Gastrocnemius medialis (tissue), 4 donors: ENCODE data around the gene FAM8A1. TPM values are rescaled to one million over a fixed set of nuclear protein-coding genes. Genes with fewer than 3 reads are reported as not detected.
A peak's percentile ranks its signal among the peaks of the same experiment; 100 is the strongest.

Experiments used
- ATAC-seq, 2 donors: fragments of 150-250 bp; one replicate each; pipeline ENCODE4 v1.9.1; 2016
- DNase-seq, 2 donors: peaks; one replicate each; pipeline ENCODE4 v3.0.0-alpha.2; 2019
- H3K27ac ChIP-seq, 4 donors: fragments of 200-600 bp; sonication (generic); 1 replicate in 1 of 4; 2 replicates in 3 of 4; pipeline ENCODE4 v1.5.1; 2016 to 2018; ENCODE audit warnings: mild to moderate bottlenecking in 2 of 4, moderate library complexity in 1 of 4
- H3K27me3 ChIP-seq, 3 donors: fragments of 200-600 bp; sonication (generic) in 2 of 3; 1 replicate in 1 of 3; 2 replicates in 2 of 3; pipeline versions ENCODE4 v1.5.1 to v1.6.0; 2016 to 2019; ENCODE audit warnings: mild to moderate bottlenecking in 1 of 3, moderate library complexity in 1 of 3
- H3K36me3 ChIP-seq, 2 donors: fragments of 200-600 bp; sonication (generic) in 1 of 2; one replicate each; pipeline ENCODE4 v1.5.1; 2017 to 2018
- H3K4me1 ChIP-seq, 2 donors: fragments of 200-600 bp; sonication (generic) in 1 of 2; one replicate each; pipeline ENCODE4 v1.5.1; 2016 to 2017; ENCODE audit warnings: mild to moderate bottlenecking in 2 of 2
- H3K4me3 ChIP-seq, 4 donors: fragments of 200-600 bp; sonication (generic) in 3 of 4; 1 replicate in 1 of 4; 2 replicates in 3 of 4; pipeline ENCODE4 v1.5.1; 2016 to 2019; ENCODE audit warnings: mild to moderate bottlenecking in 2 of 4
- H3K9me3 ChIP-seq, 3 donors: fragments of 200-600 bp; sonication (generic) in 2 of 3; 1 replicate in 1 of 3; 2 replicates in 2 of 3; pipeline ENCODE4 v1.5.1; 2016 to 2019
- CTCF ChIP-seq, 5 experiments: fragments of 450-650 bp in 3 of 5; fragments of 200-600 bp in 2 of 5; sonication (generic) in 2 of 5; IDR thresholded peaks in 4 of 5; conservative IDR thresholded peaks in 1 of 5; 1 replicate in 4 of 5; 2 replicates in 1 of 5; pipeline ENCODE4 v1.5.1; 2016 to 2019; ENCODE audit warnings: antibody characterized with exemption in 5 of 5, mild to moderate bottlenecking in 3 of 5, moderate library complexity in 3 of 5
- POLR2A ChIP-seq, 2 donors: fragments of 450-650 bp; IDR thresholded peaks; one replicate each; pipeline ENCODE4 v1.6.1; 2017; ENCODE audit warnings: antibody characterized with exemption in 2 of 2, mild to moderate bottlenecking in 2 of 2, moderate library complexity in 2 of 2
- in situ Hi-C, 4 donors: fragments of 200-750 bp; cut with MboI; loops; one replicate each; pipeline versions ENCODE4 v1.15.0 to v1.8.0; 2017; ENCODE audit warnings: low sequenced_read_pairs in 4 of 4
- intact Hi-C: fragments of 100-400 bp; cut with DNase I; formaldehyde crosslinking; loops from one replicate; pipeline ENCODE4 v1.15.1; 2023; ENCODE audit warnings: low total_unique reads
- total RNA-seq, 4 donors: library from RNA; depleted of rRNA; stranded (reverse); fragments of >200 nt; gene quantifications; one replicate each; pipeline versions ENCODE4 v1.1.0 to v1.2.3, GENCODE V29; 2016

The FAM8A1 gene
- total RNA-seq, 4 donors from 2014 or later: 22.7 to 37.3 (median 27.5) TPM

GRCh38 chr6:17635568-17635967, 35.5 kb downstream of the FAM8A1 start:
- Histone ChIP-seq H3K36me3 (peaks cover 0 to 64% of the 10 kb centered on the region in 2 donors), H3K9me3 (no peaks in the 10 kb centered on the region), H3K27ac (no peak overlapping the region), H3K4me3 (no peak overlapping the region), H3K4me1 (peaks cover 6 to 9% of the 10 kb centered on the region in 2 donors), H3K27me3 (no peaks in the 10 kb centered on the region)
- intact Hi-C loops (no loop called here), in situ Hi-C loops (no loop called here)
- ATAC-seq: no peak
- no peak for TF ChIP-seq POLR2A (IDR thresholded peaks at IDR 0.05)
- TF ChIP-seq CTCF (IDR thresholded peaks at IDR 0.05 in 4 of 5, conservative IDR thresholded peaks at IDR 0.05 in 1 of 5): no peak
- DNase-seq: no peak

- Histone ChIP-seq H3K27ac (peak overlapping the region in 2 of 4 donors; percentile 7 to 8), H3K4me1 (peaks cover 6 to 9% of the 10 kb centered on the region in 2 donors), H3K36me3 (peaks cover 0 to 60% of the 10 kb centered on the region in 2 donors), H3K9me3 (no peaks in the 10 kb centered on the region), H3K4me3 (no peak overlapping the region), H3K27me3 (no peaks in the 10 kb centered on the region)
- no peak for ATAC-seq
- no peak for DNase-seq
- in situ Hi-C loops: no loop called here
- intact Hi-C loops: no loop called here
- TF ChIP-seq POLR2A (IDR thresholded peaks at IDR 0.05): no peak
- TF ChIP-seq CTCF (IDR thresholded peaks at IDR 0.05 in 4 of 5, conservative IDR thresholded peaks at IDR 0.05 in 1 of 5): no peak
Observed at GRCh38 chr6:17638212-17638715, 38.2 kb downstream of the FAM8A1 start.

DNA sequence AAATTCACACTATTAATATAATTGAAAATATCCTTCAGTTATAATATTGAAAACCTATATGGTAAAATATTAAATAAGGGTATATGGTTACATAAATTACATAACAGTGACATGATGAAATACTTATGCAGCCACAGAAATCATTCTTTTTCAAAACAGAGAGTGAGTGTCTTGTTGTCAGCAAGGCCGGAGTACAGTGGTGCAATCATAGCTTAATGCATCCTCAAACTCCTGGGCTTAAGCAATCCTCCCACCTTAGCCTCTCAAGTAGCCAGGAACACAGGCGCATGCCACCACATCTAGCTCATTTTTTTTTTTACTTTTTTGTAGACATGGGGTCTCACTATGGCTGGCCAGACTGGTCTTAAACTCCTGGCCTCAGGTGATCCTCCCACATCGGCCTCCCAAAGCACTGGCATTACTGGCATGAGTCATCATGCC, 40.4 kb downstream of the FAM8A1 start:
- Histone ChIP-seq H3K27me3 (no peaks in the 10 kb centered on the region), H3K4me3 (no peak overlapping the region), H3K4me1 (peaks cover 6 to 9% of the 10 kb centered on the region in 2 donors), H3K27ac (no peak overlapping the region), H3K9me3 (no peaks in the 10 kb centered on the region), H3K36me3 (peaks cover 0 to 79% of the 10 kb centered on the region in 2 donors)
- intact Hi-C loops (no loop called here), in situ Hi-C loops (no loop called here)
- TF ChIP-seq POLR2A (IDR thresholded peaks at IDR 0.05): no peak
- no peak for TF ChIP-seq CTCF (IDR thresholded peaks at IDR 0.05 in 4 of 5, conservative IDR thresholded peaks at IDR 0.05 in 1 of 5)
- ATAC-seq: no peak
- DNase-seq: no peak

DNA sequence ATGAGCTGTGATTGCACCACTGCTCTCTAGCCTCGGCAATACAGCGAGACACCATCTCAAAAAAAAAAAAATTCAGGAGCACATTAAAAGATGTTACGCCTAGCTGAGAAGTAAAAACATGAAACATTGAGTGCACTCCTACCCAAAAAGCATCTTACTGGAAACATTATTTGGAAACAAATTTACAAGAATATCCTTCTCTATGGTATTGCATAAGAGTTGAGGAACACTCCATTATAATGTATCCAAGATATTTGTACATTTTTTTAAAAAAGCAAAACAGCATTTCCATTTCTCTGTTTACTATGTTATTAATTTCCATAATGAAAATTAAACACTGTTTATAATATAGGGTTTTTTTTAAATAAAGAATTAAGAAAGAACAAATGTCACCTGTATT, 48.6 kb downstream of the FAM8A1 start:
- Histone ChIP-seq H3K27ac (no peak overlapping the region), H3K9me3 (no peaks in the 10 kb centered on the region), H3K27me3 (no peaks in the 10 kb centered on the region), H3K4me1 (peaks cover 0 to 3% of the 10 kb centered on the region in 2 donors), H3K36me3 (peaks cover 0 to 67% of the 10 kb centered on the region in 2 donors), H3K4me3 (no peak overlapping the region)
- intact Hi-C loops (no loop called here), in situ Hi-C loops (no loop called here)
- ATAC-seq: no peak
- no peak for TF ChIP-seq CTCF (IDR thresholded peaks at IDR 0.05 in 4 of 5, conservative IDR thresholded peaks at IDR 0.05 in 1 of 5)
- no peak for TF ChIP-seq POLR2A (IDR thresholded peaks at IDR 0.05)
- no peak for DNase-seq
